IgD-negative memory B cell (primary cell): ENCODE measurements around the gene GALK1. TPM values are rescaled to one million over a fixed set of nuclear protein-coding genes. Genes with fewer than 3 reads are reported as not detected.

Experiments
- H3K27ac Mint-ChIP-seq, 3 donors: one replicate each; pipeline ENCODE4 v1.8.0; 2020 to 2022; ENCODE audit warnings: mild to moderate bottlenecking in 3 of 3, mixed read lengths in 3 of 3, moderate library complexity in 1 of 3
- H3K27me3 Mint-ChIP-seq: one replicate; pipeline ENCODE4 v1.8.0; 2021; ENCODE audit warnings: mixed read lengths
- H3K36me3 Mint-ChIP-seq: one replicate; pipeline ENCODE4 v1.8.0; 2020; ENCODE audit warnings: mild to moderate bottlenecking, mixed read lengths
- H3K4me1 Mint-ChIP-seq, 3 donors: one replicate each; pipeline ENCODE4 v1.8.0; 2020 to 2022; ENCODE audit warnings: mixed read lengths in 3 of 3, mild to moderate bottlenecking in 1 of 3
- H3K4me3 Mint-ChIP-seq, 4 donors: one replicate each; pipeline ENCODE4 v1.8.0; 2020 to 2022; ENCODE audit warnings: mild to moderate bottlenecking in 4 of 4, mixed read lengths in 4 of 4, moderate library complexity in 3 of 4
- H3K9me3 Mint-ChIP-seq, 3 donors: one replicate each; pipeline ENCODE4 v1.8.0; 2020 to 2021; ENCODE audit warnings: mixed read lengths in 3 of 3, mild to moderate bottlenecking in 1 of 3
- polyA plus RNA-seq: library from polyadenylated mRNA; unstranded; fragments of 300-500 nt; fragmentation: Illumina TruSeq; gene quantifications from one replicate; pipeline ENCODE4 v1.2.3, GENCODE V29; 2021

Gene GALK1
- polyA plus RNA-seq, 1 donor from 2014 or later, result 18.6 TPM

DNA sequence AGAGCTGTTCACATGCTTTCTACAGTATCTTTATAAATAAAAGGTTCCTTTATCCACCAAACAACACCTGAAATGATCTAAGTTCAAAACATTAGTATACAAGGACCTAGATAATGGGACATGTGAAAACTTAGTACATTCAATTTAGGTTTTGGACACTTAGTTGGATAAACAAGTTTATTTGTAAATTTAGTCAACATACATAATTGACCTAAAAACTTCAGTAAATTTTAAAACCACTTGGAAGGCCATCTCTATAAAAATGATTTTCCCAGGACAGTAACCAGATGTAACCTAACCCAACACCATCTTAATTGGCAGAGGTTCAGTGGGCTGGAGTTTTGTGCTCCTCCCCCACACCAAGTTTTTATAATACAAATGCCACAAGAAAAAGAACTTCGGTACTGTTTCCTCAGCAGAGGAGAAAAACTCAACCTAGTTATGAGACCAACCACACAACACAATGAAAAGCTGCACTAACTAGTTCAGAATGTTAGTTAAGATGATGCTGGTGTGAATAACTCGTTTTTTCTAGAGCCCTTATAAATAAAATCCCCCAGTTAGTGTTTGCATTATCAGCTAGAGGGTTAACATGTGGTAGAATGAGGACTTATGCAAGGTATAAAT is 12.4 kb upstream of the GALK1 start:
- Mint-ChIP-seq H3K4me1 (peaks cover 26 to 33% (median 27%) of the 10 kb centered on the region in 3 donors), H3K27ac (peak overlapping the region; percentile 23 to 89 (median 87)), H3K36me3 (peaks cover 5% of the 10 kb centered on the region), H3K4me3 (peak overlapping the region; percentile 82 to 99 (median 91)), H3K27me3 (no peaks in the 10 kb centered on the region), H3K9me3 (peaks cover 0 to 4% (median 2%) of the 10 kb centered on the region in 3 donors)

DNA sequence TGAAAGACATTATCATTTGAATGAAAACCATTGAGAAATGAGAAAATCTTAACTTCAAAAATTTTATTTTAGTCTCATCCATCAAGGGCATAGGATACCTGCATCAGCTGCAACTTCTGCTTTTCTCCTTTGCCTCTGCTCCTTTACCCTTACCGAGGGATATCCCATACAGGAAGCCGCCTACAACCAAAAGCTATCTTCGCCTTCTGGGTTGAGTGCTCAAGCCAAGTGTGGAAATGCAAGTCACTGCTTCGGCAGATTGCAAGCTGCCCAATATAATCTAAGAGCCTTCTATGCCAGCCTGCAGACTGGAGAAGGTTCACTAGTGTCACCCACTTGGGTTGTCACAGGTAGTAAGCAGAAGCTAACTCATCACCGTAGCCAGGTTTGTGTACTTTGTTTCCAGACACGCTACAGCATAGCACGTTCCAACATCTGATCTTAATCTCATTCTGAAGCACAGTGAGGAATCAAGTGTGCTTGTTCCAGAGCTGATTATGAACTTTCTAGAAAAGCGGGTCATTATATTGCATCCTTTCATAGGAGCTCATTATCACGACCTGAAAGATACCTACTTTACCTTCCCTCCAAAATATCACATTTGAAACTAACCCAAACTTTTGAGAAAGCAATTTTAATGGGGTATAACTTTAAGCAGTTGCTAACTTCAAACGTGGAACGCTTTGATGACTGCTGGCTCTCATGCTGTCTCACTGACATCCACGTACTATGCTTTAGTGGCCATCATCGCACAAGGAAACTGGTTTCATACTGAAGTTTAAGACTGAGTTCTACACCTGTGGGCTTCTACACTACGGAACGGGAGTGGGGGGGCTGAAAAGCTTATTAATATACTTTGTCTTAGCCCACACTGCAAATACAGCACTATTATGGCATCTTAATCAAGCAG is 11.6 kb upstream of the GALK1 start:
- H3K4me1 Mint-ChIP-seq, result peaks cover 26 to 33% (median 27%) of the 10 kb centered on the region in 3 donors
- peak overlapping the region; percentile 1 to 89 (median 87) for H3K27ac Mint-ChIP-seq
- H3K27me3 Mint-ChIP-seq, result no peaks in the 10 kb centered on the region
- H3K36me3 Mint-ChIP-seq, result peaks cover 5% of the 10 kb centered on the region
- H3K4me3 Mint-ChIP-seq, result peak overlapping the region; percentile 82 to 99 (median 91)
- H3K9me3 Mint-ChIP-seq, result peaks cover 0 to 4% (median 2%) of the 10 kb centered on the region in 3 donors

DNA sequence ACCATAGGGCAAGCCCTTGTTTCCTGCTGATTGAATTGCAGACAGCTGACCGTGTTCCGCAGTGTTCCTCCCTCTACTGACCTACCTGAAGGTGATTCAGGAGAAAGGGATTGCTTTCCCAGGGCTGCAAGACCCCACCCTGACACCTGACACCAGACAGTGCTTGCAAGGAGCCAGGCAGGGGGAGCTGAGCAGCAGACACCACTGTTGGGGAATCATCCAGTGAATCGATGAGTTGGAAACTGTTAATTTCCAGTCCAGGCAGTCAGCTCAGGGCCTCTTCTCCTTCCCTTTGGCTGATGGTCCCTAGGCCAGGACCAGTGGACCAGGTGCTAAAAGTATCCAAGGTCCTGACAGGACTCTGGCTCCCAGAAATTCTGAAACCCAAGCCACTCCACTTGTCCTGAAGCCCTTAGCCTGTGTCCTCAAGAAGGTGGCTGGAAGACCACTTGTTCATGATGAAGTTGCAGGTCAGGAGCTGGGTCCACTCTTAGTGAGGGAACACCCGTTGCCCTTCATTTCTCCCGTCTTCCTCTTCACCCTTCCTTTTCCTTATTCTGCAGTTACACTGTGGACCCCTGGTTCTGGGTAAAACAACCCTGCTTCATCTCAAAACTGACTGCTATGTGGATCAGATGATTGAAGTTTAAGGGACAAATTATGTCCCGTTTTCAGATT is 10.1 kb upstream of the GALK1 start:
- Mint-ChIP-seq H3K27me3 (no peaks in the 10 kb centered on the region), H3K9me3 (peaks cover 0 to 4% (median 2%) of the 10 kb centered on the region in 3 donors), H3K27ac (peak overlapping the region; percentile 39 to 93 (median 58)), H3K36me3 (peaks cover 5% of the 10 kb centered on the region), H3K4me1 (peaks cover 26 to 30% (median 27%) of the 10 kb centered on the region in 3 donors), H3K4me3 (peak overlapping the region in 3 of 4 donors; percentile 12 to 87 (median 78))

DNA sequence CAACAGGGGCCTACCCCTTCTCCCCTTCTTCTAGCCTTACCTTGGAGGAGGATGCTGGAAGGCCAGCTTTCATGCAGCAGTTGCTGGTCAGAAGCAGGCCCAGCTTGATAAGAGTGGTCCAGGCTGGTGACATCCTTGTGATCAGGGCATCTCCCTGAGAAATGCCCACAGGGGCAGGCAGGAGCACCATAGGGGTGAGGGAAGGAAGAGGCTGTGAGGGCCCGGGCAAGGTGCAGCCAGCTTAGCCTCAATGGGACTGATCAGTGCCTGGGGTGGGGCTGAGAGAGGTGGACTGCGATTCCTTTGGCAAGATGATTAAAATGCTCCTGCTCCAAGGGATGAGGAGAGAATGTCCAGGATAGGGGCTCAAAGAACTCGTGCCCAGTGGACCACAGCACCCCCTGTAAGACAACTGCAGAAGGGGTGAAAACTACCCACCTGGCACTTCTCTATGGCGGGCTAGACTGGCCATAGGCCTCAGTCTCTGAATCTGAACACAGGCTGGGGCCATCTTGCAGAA is 9.5 kb upstream of the GALK1 start:
- peak overlapping the region; percentile 39 to 93 (median 69) for H3K27ac Mint-ChIP-seq
- peaks cover 0 to under 1% (median 0%) of the 10 kb centered on the region in 3 donors for H3K9me3 Mint-ChIP-seq
- H3K27me3 Mint-ChIP-seq, result no peaks in the 10 kb centered on the region
- peak overlapping the region in 2 of 4 donors; percentile 17 to 87 for H3K4me3 Mint-ChIP-seq
- peaks cover 3% of the 10 kb centered on the region for H3K36me3 Mint-ChIP-seq
- peaks cover 21 to 24% (median 24%) of the 10 kb centered on the region in 3 donors for H3K4me1 Mint-ChIP-seq

DNA sequence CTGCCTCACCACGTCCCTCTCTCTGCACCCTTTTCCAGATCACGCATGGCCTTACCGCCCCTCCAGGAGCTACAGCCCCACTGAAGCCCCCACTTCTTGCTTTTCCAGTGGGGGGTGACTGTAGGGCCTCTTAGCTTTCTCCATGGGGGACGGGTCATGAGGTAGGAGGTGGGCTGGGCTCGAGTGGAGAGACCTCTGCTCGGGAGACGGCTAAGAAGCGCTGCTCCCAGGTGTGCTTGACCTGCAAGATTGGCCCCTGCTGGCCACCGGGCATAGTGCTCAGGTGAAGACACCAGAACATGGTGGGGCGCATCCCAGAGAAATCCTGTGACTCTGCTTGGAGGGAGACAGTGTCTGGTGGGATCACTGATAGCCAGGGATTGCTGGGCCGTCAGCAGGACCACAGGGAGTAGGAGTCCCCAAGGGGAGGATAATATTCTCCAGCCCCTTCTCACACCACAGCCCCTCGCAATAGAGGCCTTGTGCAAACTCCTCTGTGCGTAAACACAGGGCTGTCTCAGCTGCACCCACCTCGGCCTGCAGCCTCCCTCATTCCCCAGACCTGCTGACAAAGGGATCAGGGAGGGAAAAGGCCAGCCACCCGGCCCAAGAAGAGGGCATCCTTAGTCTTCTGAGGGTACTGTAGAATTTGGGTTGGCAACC is 8.9 kb upstream of the GALK1 start:
- Mint-ChIP-seq H3K27ac (peak overlapping the region; percentile 39 to 93 (median 69)), H3K4me3 (peak overlapping the region in 1 of 4 donors; percentile 87)

DNA sequence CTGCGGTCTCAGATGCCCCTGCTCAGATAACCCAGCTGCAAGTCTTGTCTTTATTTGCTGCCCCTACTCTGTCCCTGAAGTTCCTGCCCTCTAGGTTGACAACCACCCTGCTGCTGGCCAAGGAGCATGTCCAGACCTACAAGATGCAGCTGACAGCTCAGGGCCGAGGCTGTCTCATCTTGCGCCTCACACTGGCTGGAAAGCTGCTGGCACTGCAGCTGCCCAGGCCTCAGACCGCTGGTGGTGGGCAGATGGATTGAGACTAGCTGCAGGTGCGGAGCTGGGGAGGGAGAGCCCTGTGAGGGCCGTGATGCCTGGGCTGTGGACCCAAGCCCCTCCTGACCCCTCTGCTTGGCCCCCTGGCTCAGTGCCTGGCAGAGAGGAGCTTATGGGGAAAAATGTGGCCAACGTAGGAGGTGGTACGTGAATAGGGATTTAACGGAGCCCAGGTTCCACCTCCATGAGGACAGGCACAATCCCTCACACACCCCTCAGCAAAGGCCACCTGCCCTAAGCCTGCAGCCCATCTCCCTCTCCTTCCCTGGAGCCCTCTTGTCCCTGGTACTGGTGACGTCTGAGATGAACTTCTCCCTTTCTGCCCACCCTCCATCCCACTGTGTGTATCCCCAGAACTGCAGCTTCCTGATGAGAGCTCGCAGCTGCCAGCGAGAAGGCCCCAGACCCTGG is 8.3 kb upstream of the GALK1 start:
- H3K36me3 Mint-ChIP-seq, result peaks cover 2% of the 10 kb centered on the region
- H3K4me3 Mint-ChIP-seq, result peak overlapping the region in 1 of 4 donors; percentile 87
- H3K9me3 Mint-ChIP-seq, result no peaks in the 10 kb centered on the region
- H3K27me3 Mint-ChIP-seq, result no peaks in the 10 kb centered on the region
- H3K4me1 Mint-ChIP-seq, result peaks cover 20 to 24% (median 23%) of the 10 kb centered on the region in 3 donors
- H3K27ac Mint-ChIP-seq, result peak overlapping the region in 1 of 3 donors; percentile 93

More for the DNA sequence above, 8.9 kb upstream of the GALK1 start:
- H3K4me1 Mint-ChIP-seq, result peaks cover 20 to 24% (median 23%) of the 10 kb centered on the region in 3 donors
- H3K27me3 Mint-ChIP-seq, result no peaks in the 10 kb centered on the region
- no peaks in the 10 kb centered on the region for H3K9me3 Mint-ChIP-seq
- peaks cover 2% of the 10 kb centered on the region for H3K36me3 Mint-ChIP-seq

DNA sequence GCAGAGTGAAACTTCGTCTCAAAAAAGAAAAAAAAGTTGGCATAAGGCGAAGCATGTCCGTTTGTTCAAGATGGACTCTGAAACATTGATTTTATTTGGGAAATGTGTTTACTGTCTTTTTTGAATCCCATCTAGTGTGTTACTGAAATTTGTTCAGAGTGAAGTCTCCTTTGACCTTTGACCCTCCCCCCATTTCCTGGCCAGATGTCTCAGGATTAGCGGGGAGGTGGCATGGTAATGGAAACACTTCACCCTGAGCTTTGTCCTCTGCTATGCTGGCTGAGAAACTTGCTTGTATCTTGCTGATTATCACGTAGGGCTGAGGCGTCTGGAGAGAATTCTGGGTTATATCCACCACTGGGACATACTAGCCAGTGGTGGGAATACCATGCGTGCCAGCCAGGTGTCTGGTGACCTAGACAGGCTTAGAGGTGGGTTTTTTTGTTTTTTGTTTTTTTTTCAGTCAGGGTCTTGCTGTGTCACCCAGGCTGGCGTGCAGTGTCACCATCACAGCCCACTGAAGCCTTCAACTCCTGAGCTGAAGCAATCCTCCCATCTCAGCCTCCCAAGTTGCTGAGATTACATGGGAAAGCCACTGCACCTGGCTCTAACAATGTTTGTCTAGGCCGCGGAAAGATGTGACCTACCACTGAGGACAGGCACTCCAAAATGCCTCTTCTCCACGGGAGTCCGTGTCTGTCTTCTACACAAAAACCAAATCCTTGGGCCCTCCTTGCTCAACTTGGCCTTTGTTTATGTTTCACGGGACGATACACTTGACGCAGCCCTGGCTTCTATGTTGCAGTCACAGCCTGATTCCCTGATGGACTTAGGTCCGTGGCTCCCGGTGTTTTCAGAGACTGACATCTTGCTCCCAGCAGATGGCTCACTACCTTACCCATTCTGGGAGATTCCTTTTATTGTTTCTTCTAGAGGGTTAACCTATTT is 6.6 kb upstream of the GALK1 start:
- Mint-ChIP-seq H3K4me3 (no peak overlapping the region), H3K4me1 (peaks cover 9 to 14% (median 9%) of the 10 kb centered on the region in 3 donors), H3K36me3 (peaks cover 2% of the 10 kb centered on the region), H3K27me3 (no peaks in the 10 kb centered on the region), H3K27ac (no peak overlapping the region), H3K9me3 (no peaks in the 10 kb centered on the region)

DNA sequence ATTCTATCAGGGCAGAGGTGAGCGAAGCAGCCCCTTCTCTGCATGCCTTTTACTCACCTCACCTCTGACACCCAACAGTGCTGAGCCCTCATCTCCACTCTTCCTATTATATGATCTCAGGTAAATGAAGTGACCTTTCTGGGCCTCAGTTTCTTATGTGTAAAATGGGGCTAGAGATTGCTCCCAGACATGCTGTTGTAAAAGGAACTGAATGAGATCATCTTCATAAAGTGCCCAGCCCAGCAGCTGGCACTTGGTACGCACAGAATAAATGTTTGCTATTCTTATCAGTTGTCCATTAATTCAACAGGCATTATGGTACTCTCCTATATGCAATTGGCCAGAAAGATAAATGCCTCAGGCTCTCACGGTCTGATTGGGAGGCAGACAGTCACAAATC is 4.5 kb upstream of the GALK1 start:
- no peaks in the 10 kb centered on the region for H3K36me3 Mint-ChIP-seq
- H3K9me3 Mint-ChIP-seq, result no peaks in the 10 kb centered on the region
- no peaks in the 10 kb centered on the region for H3K27me3 Mint-ChIP-seq
- H3K27ac Mint-ChIP-seq, result no peak overlapping the region
- peaks cover 0 to 9% (median under 1%) of the 10 kb centered on the region in 3 donors for H3K4me1 Mint-ChIP-seq
- peak overlapping the region in 1 of 4 donors; percentile 43 for H3K4me3 Mint-ChIP-seq

DNA sequence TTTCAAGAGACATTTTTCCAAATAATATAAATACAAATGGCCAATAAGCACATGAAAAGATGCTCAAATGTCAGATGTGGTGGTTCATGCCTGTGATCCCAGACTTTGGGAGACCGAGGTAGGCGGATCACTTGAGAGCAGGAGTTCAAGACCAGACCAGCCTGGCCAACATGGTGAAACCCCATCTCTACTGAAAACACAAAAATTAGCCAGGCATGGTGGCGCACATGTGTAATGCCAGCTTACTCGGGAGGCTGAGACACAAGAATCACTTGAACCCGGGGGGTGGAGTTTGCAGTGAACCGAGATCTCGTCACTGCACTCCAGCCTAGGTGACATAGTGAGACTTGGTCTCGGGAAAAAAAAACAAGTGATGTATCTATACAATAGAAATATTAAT is 2.9 kb upstream of the GALK1 start:
- peaks cover 0 to 11% (median 7%) of the 10 kb centered on the region in 3 donors for H3K4me1 Mint-ChIP-seq
- H3K27ac Mint-ChIP-seq, result peak overlapping the region in 1 of 3 donors; percentile 75
- no peaks in the 10 kb centered on the region for H3K36me3 Mint-ChIP-seq
- H3K4me3 Mint-ChIP-seq, result no peak overlapping the region
- H3K9me3 Mint-ChIP-seq, result no peaks in the 10 kb centered on the region
- H3K27me3 Mint-ChIP-seq, result no peaks in the 10 kb centered on the region

DNA sequence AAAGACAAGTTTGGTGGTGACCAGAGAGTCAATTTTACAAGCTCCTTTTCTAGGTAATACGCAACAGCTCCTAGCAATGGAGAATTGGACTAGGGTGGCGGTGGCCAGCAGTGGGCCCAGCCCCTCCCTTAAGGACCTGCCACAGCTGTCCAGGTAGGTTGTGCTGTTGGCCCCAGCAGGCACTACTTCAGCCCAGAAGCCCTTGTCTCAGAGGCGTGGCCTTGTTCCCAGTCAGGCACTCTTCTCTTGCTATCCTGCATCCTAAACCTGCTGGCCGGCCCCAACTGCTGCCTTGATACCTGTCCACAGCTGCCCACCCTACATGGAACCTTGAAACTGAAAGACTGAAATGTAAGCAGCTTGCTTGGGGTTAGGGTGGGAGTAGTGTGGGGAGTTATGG is 989 bp upstream of the GALK1 start:
- peaks cover 0 to 11% (median 7%) of the 10 kb centered on the region in 3 donors for H3K4me1 Mint-ChIP-seq
- H3K9me3 Mint-ChIP-seq, result no peaks in the 10 kb centered on the region
- no peaks in the 10 kb centered on the region for H3K27me3 Mint-ChIP-seq
- H3K27ac Mint-ChIP-seq, result peak overlapping the region in 2 of 3 donors; percentile 35 to 42
- H3K36me3 Mint-ChIP-seq, result no peaks in the 10 kb centered on the region
- H3K4me3 Mint-ChIP-seq, result peak overlapping the region in 2 of 4 donors; percentile 73 to 84

DNA sequence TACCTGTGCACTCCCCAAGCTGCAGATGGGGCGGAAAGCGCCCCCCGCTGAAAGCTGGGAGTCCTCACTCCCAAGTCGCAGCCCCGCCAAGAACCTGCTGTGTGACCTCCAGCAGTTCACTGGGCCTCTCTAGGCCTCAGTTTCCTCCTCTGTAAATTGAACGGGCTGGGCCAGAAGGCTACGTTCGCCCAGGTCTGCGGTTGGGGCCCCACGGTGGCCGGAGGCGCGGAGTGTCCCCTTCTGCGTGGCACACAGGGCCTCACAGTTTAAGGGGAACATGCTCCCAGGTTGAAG is 628 bp downstream of the GALK1 start:
- Mint-ChIP-seq H3K4me3 (peak overlapping the region; percentile 81 to 91 (median 87)), H3K27ac (peak overlapping the region in 2 of 3 donors; percentile 19 to 42), H3K27me3 (no peaks in the 10 kb centered on the region), H3K36me3 (no peaks in the 10 kb centered on the region), H3K4me1 (peaks cover 0 to 10% (median 7%) of the 10 kb centered on the region in 3 donors), H3K9me3 (no peaks in the 10 kb centered on the region)

DNA sequence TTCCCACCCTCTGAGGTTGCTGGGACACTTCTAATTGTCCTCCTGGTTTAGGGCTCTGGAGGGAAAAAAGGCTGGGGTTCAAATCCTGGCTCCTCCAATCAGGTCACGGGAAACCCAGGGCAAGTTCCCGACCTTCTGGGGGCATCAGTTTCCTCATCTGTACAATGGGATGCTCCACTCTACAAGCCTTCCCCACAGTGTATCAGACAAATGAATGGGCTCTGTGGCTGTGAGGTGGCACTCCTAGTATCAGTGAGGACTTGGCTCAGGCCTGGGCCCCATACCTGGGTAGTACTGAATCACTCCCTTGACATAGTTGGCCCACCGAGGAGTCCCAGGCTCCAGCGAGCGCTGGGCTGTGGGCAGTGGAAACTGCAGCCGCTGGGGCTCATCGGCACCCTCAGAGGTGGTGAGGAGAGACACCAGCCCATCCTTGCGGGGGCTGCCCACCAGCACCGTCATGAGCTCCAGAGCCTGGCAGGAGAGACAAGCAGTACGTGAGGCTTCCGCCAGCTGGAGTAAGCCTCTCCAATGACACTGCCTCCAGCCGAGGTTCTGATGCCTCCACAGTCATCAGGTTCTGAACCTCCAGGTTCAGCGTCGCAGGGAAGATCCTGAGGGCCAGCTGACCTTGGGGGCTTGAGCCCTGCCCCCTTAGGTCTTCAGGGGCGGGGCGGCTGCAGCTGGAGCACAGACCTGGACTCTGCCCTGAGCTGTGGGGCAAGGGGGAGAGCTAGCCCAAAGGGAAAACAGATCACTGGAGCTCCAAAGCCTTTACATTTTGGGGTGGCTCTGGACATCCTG is 1.2 kb downstream of the GALK1 start:
- H3K27ac Mint-ChIP-seq, result peak overlapping the region in 1 of 3 donors; percentile 19
- H3K36me3 Mint-ChIP-seq, result no peaks in the 10 kb centered on the region
- H3K4me3 Mint-ChIP-seq, result peak overlapping the region; percentile 81 to 91 (median 87)
- H3K27me3 Mint-ChIP-seq, result no peaks in the 10 kb centered on the region
- H3K9me3 Mint-ChIP-seq, result no peaks in the 10 kb centered on the region
- H3K4me1 Mint-ChIP-seq, result peaks cover 0 to 10% (median 7%) of the 10 kb centered on the region in 3 donors
